SK-N-SH (cell line): ENCODE measurements around the gene NOP56. TPM values are rescaled to one million over a fixed set of nuclear protein-coding genes. Genes with fewer than 3 reads are reported as not detected.

Experiments used
- CTCF ChIA-PET: fragments of 300-600, 350-600 bp; formaldehyde crosslinking; extraction: SDS; loops from one replicate; lab custom pipeline; 2021; lab: Yijun Ruan, JAX
- POLR2A ChIA-PET: fragments of 350-600 bp; sonication (Branson Sonifier 250); formaldehyde crosslinking; extraction: SDS; loops from one replicate; lab custom pipeline; 2020; ENCODE audit warnings: antibody characterized with exemption, inconsistent platforms; lab: Yijun Ruan, JAX
- DNase-seq: peaks from one replicate; pipeline ENCODE4 v3.0.0; 2012
- H2AFZ ChIP-seq: fragments of 200-600 bp; sonication (generic); 2 replicates; pipeline ENCODE4 v1.8.1; 2016; ENCODE audit warnings: antibody characterized with exemption, mild to moderate bottlenecking, low read depth
- H3F3A ChIP-seq: fragments of 200-600 bp; sonication (generic); replicated peaks from 2 replicates; pipeline ENCODE3; 2016; ENCODE audit warnings: antibody characterized with exemption, mild to moderate bottlenecking; ENCODE audit not compliant: insufficient read depth
- H3K27ac ChIP-seq, 2 experiments: fragments of 200-500 bp in 1 of 2; fragments of 200-600 bp in 1 of 2; sonication (Bioruptor generic) in 1 of 2; sonication (generic), shearing (Covaris generic) in 1 of 2; 2 replicates each; pipeline versions ENCODE4 v1.5.1 to v1.6.1; 2014 to 2016; ENCODE audit warnings: low read depth in 2 of 2, inconsistent platforms in 1 of 2, low read length in 1 of 2, mild to moderate bottlenecking in 1 of 2, mixed read lengths in 1 of 2
- H3K27me3 ChIP-seq: fragments of 200-600 bp; sonication (generic), shearing (Covaris generic); 2 replicates; pipeline ENCODE4 v1.6.1; 2016; ENCODE audit warnings: mixed run types; ENCODE audit not compliant: insufficient read depth
- H3K36me3 ChIP-seq, 2 experiments: fragments of 200-500 bp in 1 of 2; fragments of 200-600 bp in 1 of 2; sonication (Bioruptor generic) in 1 of 2; sonication (generic) in 1 of 2; replicated peaks in 1 of 2; 2 replicates each; pipeline versions ENCODE3 to v1.5.1; 2014 to 2016; ENCODE audit warnings: low read length in 1 of 2, mild to moderate bottlenecking in 1 of 2; ENCODE audit not compliant: insufficient read depth in 2 of 2, control insufficient read depth in 1 of 2
- H3K4me1 ChIP-seq, 2 experiments: fragments of 200-500 bp in 1 of 2; fragments of 200-600 bp in 1 of 2; sonication (Bioruptor generic) in 1 of 2; sonication (generic), shearing (Covaris generic) in 1 of 2; 2 replicates each; pipeline versions ENCODE4 v1.5.1 to v1.6.1; 2014 to 2016; ENCODE audit warnings: low read depth in 1 of 2, low read length in 1 of 2, mixed run types in 1 of 2; ENCODE audit not compliant: insufficient read depth in 2 of 2, control insufficient read depth in 1 of 2
- H3K4me2 ChIP-seq: fragments of 200-600 bp; sonication (generic), shearing (Covaris generic); 2 replicates; pipeline ENCODE4 v1.6.1; 2017; ENCODE audit warnings: mixed run types
- H3K4me3 ChIP-seq, 2 experiments: fragments of 200-500 bp in 1 of 2; fragments of 200-600 bp in 1 of 2; sonication (Bioruptor generic) in 1 of 2; sonication (generic), shearing (Covaris generic) in 1 of 2; 2 replicates each; pipeline versions ENCODE4 v1.5.1 to v1.8.1; 2014 to 2016; ENCODE audit warnings: low read depth in 2 of 2, inconsistent platforms in 1 of 2, low read length in 1 of 2, mild to moderate bottlenecking in 1 of 2, mixed read lengths in 1 of 2, moderate library complexity in 1 of 2
- H3K79me2 ChIP-seq: fragments of 200-600 bp; sonication (generic); 2 replicates; pipeline ENCODE4 v1.8.1; 2017; ENCODE audit warnings: mild to moderate bottlenecking; ENCODE audit not compliant: insufficient read depth
- H3K9ac ChIP-seq: fragments of 200-600 bp; sonication (generic); 2 replicates; pipeline ENCODE4 v1.6.1; 2017; ENCODE audit warnings: mixed run types
- H3K9me2 ChIP-seq: fragments of 200-600 bp; sonication (generic); 2 replicates; pipeline ENCODE4 v1.6.1; 2017; ENCODE audit warnings: mixed run types
- H3K9me3 ChIP-seq: fragments of 200-600 bp; sonication (generic); 2 replicates; pipeline ENCODE4 v1.6.1; 2017; ENCODE audit warnings: mixed run types, mild to moderate bottlenecking, moderate library complexity
- H4K20me1 ChIP-seq: fragments of 200-600 bp; sonication (generic); 2 replicates; pipeline ENCODE4 v1.6.1; 2017; ENCODE audit warnings: mild to moderate bottlenecking, mixed run types; ENCODE audit not compliant: insufficient read depth
- CHD2 ChIP-seq: fragments of 150-350 bp; IDR thresholded peaks from 2 replicates; pipeline ENCODE4 v1.6.1; 2018; ENCODE audit warnings: low read length; ENCODE audit not compliant: partially characterized antibody
- CTCF ChIP-seq: fragments of 200-600 bp; sonication (generic); IDR thresholded peaks from 2 replicates; pipeline ENCODE4 v1.6.1; 2017; ENCODE audit warnings: antibody characterized with exemption, mild to moderate bottlenecking, moderate library complexity
- ELF1 ChIP-seq: IDR thresholded peaks from 2 replicates; pipeline ENCODE4 v1.4.0; 2012
- EZH2phosphoT487 ChIP-seq: fragments of 200-600 bp; sonication (generic); IDR thresholded peaks from 2 replicates; pipeline ENCODE4 v1.6.1; 2017; ENCODE audit warnings: low read depth, mixed run types, mild to moderate bottlenecking, antibody characterized with exemption, moderate library complexity, borderline replicate concordance
- GABPA ChIP-seq: IDR thresholded peaks from 2 replicates; pipeline ENCODE4 v1.4.0; 2012; ENCODE audit warnings: low read depth, mild to moderate bottlenecking
- IRF3 ChIP-seq: fragments of 150-350 bp; IDR thresholded peaks from 2 replicates; pipeline ENCODE4 v1.6.1; 2016; ENCODE audit warnings: mild to moderate bottlenecking, low read depth, low read length
- MXI1 ChIP-seq: IDR thresholded peaks from 2 replicates; pipeline ENCODE4 v1.6.1; 2012; ENCODE audit warnings: mild to moderate bottlenecking, low read depth, low read length, improper control_type of control experiment
- NRF1 ChIP-seq: IDR thresholded peaks from 2 replicates; pipeline ENCODE4 v1.6.1; 2012; ENCODE audit warnings: low read depth, mild to moderate bottlenecking, low read length
- PBX3 ChIP-seq: IDR thresholded peaks from 2 replicates; pipeline ENCODE4; 2012
- RCOR1 ChIP-seq: fragments of 150-350 bp; IDR thresholded peaks from 2 replicates; pipeline ENCODE4 v1.6.1; 2017; ENCODE audit warnings: antibody characterized with exemption, low read length
- SIN3A ChIP-seq: IDR thresholded peaks from 2 replicates; pipeline ENCODE4 v1.6.1; 2012; ENCODE audit warnings: low read depth, mild to moderate bottlenecking, low read length, moderate library complexity, borderline replicate concordance
- SMC3 ChIP-seq: IDR thresholded peaks from 2 replicates; pipeline ENCODE4 v1.6.1; 2012; ENCODE audit warnings: low read depth, low read length, improper control_type of control experiment
- USF2 ChIP-seq: fragments of 150-350 bp; IDR thresholded peaks from 2 replicates; pipeline ENCODE4 v1.6.1; 2017; ENCODE audit warnings: antibody characterized with exemption, low read length, low read depth, borderline replicate concordance
- WGBS: methylation state at CpG from one replicate; pipeline ENCODE4 v1.1.6; 2017; ENCODE audit warnings: low lambda C conversion rate; 5-methylcytosine and 5-hydroxymethylcytosine counted together
- polyA plus RNA-seq, 3 experiments: library from polyadenylated mRNA; depleted of rRNA; stranded (reverse); fragments of >200 nt; gene quantifications; 2 replicates each; pipeline ENCODE4 v1.2.3, GENCODE V29; 2012

The NOP56 gene
- polyA plus RNA-seq, 1 of the 3 experiments (the other 2 are of a cell fraction), result 158 TPM

- CTCF ChIA-PET, result interaction anchor here (0.9 to 10.6 kb wide), 4 partner anchors 10 to 132 kb away, joined by 3 to 133 read pairs (median 4); no protein-coding TSS in a partner anchor
- peaks cover 6 to 18% of the 10 kb centered on the region in 2 experiments; a peak in 3 of 4 replicates for H3K4me1 ChIP-seq
- peak overlapping the region; percentile 78 for H3K4me2 ChIP-seq
- H3K9me2 ChIP-seq, result no peaks in the 10 kb centered on the region
- no peaks in the 10 kb centered on the region for H3K9me3 ChIP-seq
- H3K9ac ChIP-seq, result peak overlapping the region; percentile 97
- no peak for TF ChIP-seq CHD2
- TF ChIP-seq EZH2phosphoT487, result no peak
- TF ChIP-seq NRF1, result no peak
- TF ChIP-seq GABPA, result no peak
- TF ChIP-seq CTCF, result no peak
- no peak for TF ChIP-seq PBX3
- TF ChIP-seq USF2, result no peak
- TF ChIP-seq RCOR1, result no peak
- TF ChIP-seq SMC3, result no peak
- TF ChIP-seq SIN3A, result no peak
- no peak for TF ChIP-seq IRF3
- no peak for TF ChIP-seq ELF1
- TF ChIP-seq MXI1, result no peak
- POLR2A ChIA-PET, result interaction anchor here (1.0 to 2.7 kb wide), 6 partner anchors 10 to 184 kb away, joined by 3 to 35 read pairs (median 6); partner anchors contain the start of genes IDH3B and SNRPB
- H3K4me3 ChIP-seq, result peak overlapping the region; percentile 72 to 94
- WGBS, result 16% methylated on average over 24 of the region's 24 CpGs
- no peak overlapping the region for H2AFZ ChIP-seq
- H4K20me1 ChIP-seq, result peaks cover 45% of the 10 kb centered on the region
- H3K36me3 ChIP-seq, result peaks cover 44 to 48% of the 10 kb centered on the region in 2 experiments
- no peak for DNase-seq
- peaks cover 47% of the 10 kb centered on the region for H3F3A ChIP-seq
- H3K27me3 ChIP-seq, result no peaks in the 10 kb centered on the region
- H3K79me2 ChIP-seq, result peaks cover 58% of the 10 kb centered on the region
- H3K27ac ChIP-seq, result peak overlapping the region in 1 of 2 experiments; percentile 87; a peak in 2 of 4 replicates
Observed at GRCh38 chr20:2653556-2654383, 1.3 kb downstream of the NOP56 start.
